Measurements from ENCODE around the gene L2HGDH.

- no peak for TF ChIP-seq EZH2phosphoT487 (IDR thresholded peaks at IDR 0.05; ENCODE audit: borderline replicate concordance, low read depth)
- no peak for TF ChIP-seq RAD21 (IDR thresholded peaks at IDR 0.05; ENCODE audit: low read length)
- no peak for TF ChIP-seq TCF12 (IDR thresholded peaks at IDR 0.05)
These were observed 7.3 kb upstream of the L2HGDH start for GRCh38 chr14:50319293-50319692.
